HCT116 (cell line): ENCODE data around the gene IFI27. TPM values are rescaled to one million over a fixed set of nuclear protein-coding genes. Genes with fewer than 3 reads are reported as not detected.

Experiments
- ATAC-seq: fragments of 200-7000 bp; cut with Tn5 transposase; 2 replicates; pipeline ENCODE4 v1.9.1; 2020; ENCODE audit warnings: mild to moderate bottlenecking, moderate library complexity
- BruUV-seq: library from RNA; stranded (reverse); fragments of 400-500 nt; replicated peaks from 2 replicates; lab custom pipeline; 2021; lab: Mats Ljungman, UMichigan
- CTCF ChIA-PET: fragments of 300-600 bp; sonication (Branson Sonifier 250); formaldehyde crosslinking; loops from one replicate; lab custom pipeline; 2021; ENCODE audit warnings: antibody characterized with exemption; lab: Charles Lee
- POLR2A ChIA-PET: fragments of 300-600, 350-600 bp; sonication (Branson Sonifier 250); formaldehyde crosslinking; loops from one replicate; lab custom pipeline; 2021; ENCODE audit warnings: antibody characterized with exemption; lab: Charles Lee
- RAD21 ChIA-PET, 2 experiments: fragments of 300-600 bp; sonication (Branson Sonifier 250); formaldehyde crosslinking; loops; one replicate each; lab custom pipeline; 2023; ENCODE audit warnings: low total read pairs in 2 of 2; ENCODE audit not compliant: uncharacterized antibody in 2 of 2, unreplicated experiment in 2 of 2, low non-redundant PET in 1 of 2; lab: Charles Lee
- DNase-seq: peaks from one replicate; pipeline ENCODE4 v3.0.0-alpha.2; 2010; ENCODE audit warnings: low read depth, low spot score
- H2AFZ ChIP-seq: fragments of 200-600 bp; shearing (Covaris generic), sonication (generic); 2 replicates; pipeline ENCODE4 v1.6.1; 2017; ENCODE audit warnings: low read depth, mixed run types, mixed read lengths, antibody characterized with exemption, low read length; ENCODE audit not compliant: poor library complexity, severe bottlenecking
- H3K27ac ChIP-seq: 2 replicates; pipeline ENCODE4 v1.5.1; 2012; ENCODE audit warnings: low read depth, low read length
- H3K27me3 ChIP-seq: fragments of 200-600 bp; sonication (generic); 2 replicates; pipeline ENCODE4 v1.6.1; 2016; ENCODE audit warnings: mixed run types, low read length, mixed read lengths; ENCODE audit not compliant: insufficient read depth
- H3K36me3 ChIP-seq, 2 experiments: fragments of 200-500 bp in 1 of 2; fragments of 200-600 bp in 1 of 2; sonication (Bioruptor generic) in 1 of 2; sonication (generic) in 1 of 2; 2 replicates each; pipeline versions ENCODE4 v1.5.1 to v1.6.1; 2014 to 2016; ENCODE audit warnings: low read length in 2 of 2, inconsistent platforms in 1 of 2, mixed read lengths in 1 of 2, mixed run types in 1 of 2; ENCODE audit not compliant: insufficient read depth in 2 of 2, control insufficient read depth in 1 of 2
- H3K4me1 ChIP-seq, 2 experiments: fragments of 200-600 bp in 1 of 2; sonication (generic) in 1 of 2; 2 replicates each; pipeline versions ENCODE4 v1.5.1 to v1.6.1; 2012 to 2017; ENCODE audit warnings: low read length in 2 of 2, inconsistent platforms in 1 of 2, mild to moderate bottlenecking in 1 of 2, mixed read lengths in 1 of 2, mixed run types in 1 of 2, moderate library complexity in 1 of 2; ENCODE audit not compliant: insufficient read depth in 2 of 2, control insufficient read depth in 1 of 2
- H3K4me2 ChIP-seq: fragments of 200-600 bp; sonication (generic); 2 replicates; pipeline ENCODE4 v1.6.1; 2017; ENCODE audit warnings: mixed run types, low read length, mixed read lengths
- H3K4me3 ChIP-seq, 2 experiments: fragments of 200-600 bp in 1 of 2; sonication (generic) in 1 of 2; replicated peaks in 1 of 2; 2 replicates each; pipeline ENCODE4 v1.5.1; 2011 to 2016; ENCODE audit warnings: low read length in 2 of 2, control low read depth in 1 of 2, low read depth in 1 of 2, mild to moderate bottlenecking in 1 of 2, mixed read lengths in 1 of 2, mixed run types in 1 of 2
- H3K79me2 ChIP-seq: fragments of 200-600 bp; sonication (generic); 2 replicates; pipeline ENCODE4 v1.6.1; 2017; ENCODE audit warnings: mild to moderate bottlenecking, mixed run types, low read length, moderate library complexity, mixed read lengths; ENCODE audit not compliant: insufficient read depth
- H3K9ac ChIP-seq: fragments of 200-600 bp; sonication (generic); 2 replicates; pipeline ENCODE4 v1.6.1; 2016; ENCODE audit warnings: low read length, mixed read lengths
- H3K9me2 ChIP-seq: fragments of 200-600 bp; sonication (generic), shearing (Covaris generic); 2 replicates; pipeline ENCODE4 v1.6.1; 2017; ENCODE audit warnings: mixed run types, mild to moderate bottlenecking, moderate library complexity; ENCODE audit not compliant: insufficient read depth
- H3K9me3 ChIP-seq, 2 experiments: fragments of 200-500 bp in 1 of 2; fragments of 200-600 bp in 1 of 2; sonication (Bioruptor generic) in 1 of 2; sonication (generic) in 1 of 2; 2 replicates each; pipeline ENCODE4 v1.6.1; 2014 to 2017; ENCODE audit warnings: low read length in 2 of 2, mixed read lengths in 2 of 2, inconsistent platforms in 1 of 2, low read depth in 1 of 2, mild to moderate bottlenecking in 1 of 2, mixed run types in 1 of 2, moderate library complexity in 1 of 2; ENCODE audit not compliant: control insufficient read depth in 1 of 2, insufficient read depth in 1 of 2
- H4K20me1 ChIP-seq: fragments of 200-600 bp; sonication (generic), shearing (Covaris generic); 2 replicates; pipeline ENCODE4 v1.6.1; 2017; ENCODE audit warnings: mixed run types, mild to moderate bottlenecking, moderate library complexity; ENCODE audit not compliant: insufficient read depth
- CBX3 ChIP-seq: IDR thresholded peaks from 2 replicates; pipeline ENCODE4 v1.6.1; 2012; ENCODE audit warnings: low read depth
- CEBPB ChIP-seq: IDR thresholded peaks from 2 replicates; pipeline ENCODE4 v1.6.1; 2012; ENCODE audit warnings: low read depth
- EGR1 ChIP-seq: IDR thresholded peaks from 2 replicates; pipeline ENCODE4 v1.6.1; 2012; ENCODE audit warnings: low read depth
- EZH2 ChIP-seq: fragments of 200-600 bp; sonication (generic); IDR thresholded peaks from 2 replicates; pipeline ENCODE4 v1.6.1; 2017; ENCODE audit warnings: antibody characterized with exemption, mixed run types
- FOSL1 ChIP-seq: IDR thresholded peaks from 2 replicates; pipeline ENCODE4 v1.6.1; 2012; ENCODE audit warnings: low read depth
- RAD21 ChIP-seq: IDR thresholded peaks from 2 replicates; pipeline ENCODE4 v1.6.1; 2012; ENCODE audit warnings: low read depth, mild to moderate bottlenecking
- SIN3A ChIP-seq: IDR thresholded peaks from 2 replicates; pipeline ENCODE4 v1.6.1; 2012; ENCODE audit warnings: low read depth
- SP1 ChIP-seq: IDR thresholded peaks from 2 replicates; pipeline ENCODE4 v1.6.1; 2012; ENCODE audit warnings: low read depth
- TCF7L2 ChIP-seq: IDR thresholded peaks from 2 replicates; pipeline ENCODE4 v1.7.0; 2011; ENCODE audit warnings: borderline replicate concordance, inconsistent platforms; ENCODE audit not compliant: insufficient read depth, insufficient read length; ENCODE audit errors: extremely low read depth
- YY1 ChIP-seq: IDR thresholded peaks from 2 replicates; pipeline ENCODE4 v1.6.1; 2011; ENCODE audit warnings: low read length, low read depth, moderate library complexity, mild to moderate bottlenecking; ENCODE audit not compliant: insufficient replicate concordance; ENCODE audit errors: extremely low read depth
- ZFX ChIP-seq: fragments of 450-650 bp; IDR thresholded peaks from 2 replicates; pipeline ENCODE4 v1.6.1; 2017
- ZNF274 ChIP-seq: fragments of 200-500 bp; sonication (Bioruptor generic); IDR thresholded peaks from 2 replicates; pipeline ENCODE4 v1.6.1; 2014; ENCODE audit warnings: mild to moderate bottlenecking, low read depth, low read length, inconsistent platforms
- intact Hi-C: fragments of 100-400 bp; cut with micrococcal nuclease; formaldehyde crosslinking; loops from 2 replicates; pipeline ENCODE4 v1.10.0; 2022
- total RNA-seq: library from RNA; stranded (reverse); gene quantifications from one replicate; pipeline ENCODE4 v1.2.1, GENCODE V29; 2021; ENCODE audit not compliant: unreplicated experiment
- TF ChIP-seq, protein P1 (sequence below): IDR thresholded peaks from 2 replicates; pipeline ENCODE4 v1.6.1; 2012; ENCODE audit warnings: low read depth
- TF ChIP-seq, protein P2 (sequence below), 3 experiments: fragments of 200-600 bp in 1 of 3; sonication (generic) in 1 of 3; IDR thresholded peaks in 2 of 3; conservative IDR thresholded peaks in 1 of 3; 2 replicates each; pipeline ENCODE4 v1.5.1; 2012 to 2017; ENCODE audit warnings: low read depth in 2 of 3, low read length in 2 of 3, antibody characterized with exemption in 1 of 3, borderline replicate concordance in 1 of 3, control low read depth in 1 of 3, mild to moderate bottlenecking in 1 of 3, mixed read lengths in 1 of 3, mixed run types in 1 of 3, moderate library complexity in 1 of 3; ENCODE audit not compliant: insufficient read depth in 1 of 3

Gene IFI27
- total RNA-seq, 1 experiment from 2014 or later = 3.8 TPM

DNA sequence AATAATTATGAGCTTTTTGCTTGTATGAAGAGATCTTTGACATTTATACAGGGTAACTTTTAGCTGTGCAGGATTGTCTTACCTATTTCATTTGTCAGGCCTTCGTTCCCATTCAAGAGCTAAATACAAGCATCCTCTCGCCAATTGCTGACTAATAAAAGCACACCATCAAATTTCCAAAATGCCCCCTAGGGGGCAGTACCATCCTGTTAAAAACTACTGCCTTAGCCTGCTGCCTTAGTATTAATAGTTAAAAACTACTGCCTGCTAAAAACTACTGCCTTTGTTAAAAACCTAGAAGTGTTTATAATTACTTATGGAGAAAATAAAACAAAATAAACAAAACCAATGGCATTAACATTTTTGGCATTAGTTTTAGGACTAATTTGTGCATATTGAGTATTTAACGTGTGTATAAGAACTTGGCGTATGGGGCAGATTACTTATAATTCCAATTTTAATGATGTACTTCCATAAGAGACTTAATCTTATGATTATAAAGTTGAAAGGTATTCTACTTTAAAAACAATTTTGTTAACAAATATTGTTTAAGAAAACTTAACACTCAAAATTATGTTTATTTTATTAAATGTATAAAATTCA is 21.9 kb downstream of the IFI27 start:
- Histone ChIP-seq H3K4me3 (no peak overlapping the region), H3K9ac (no peak overlapping the region), H3K4me1 (peaks cover 6 to 25% of the 10 kb centered on the region in 2 experiments; a peak in 3 of 4 replicates), H3K4me2 (peak overlapping the region; percentile 22; the same call in 1 of the 2 replicates), H4K20me1 (no peaks in the 10 kb centered on the region), H3K27ac (no peak overlapping the region), H3K9me2 (no peaks in the 10 kb centered on the region), H3K79me2 (no peaks in the 10 kb centered on the region), H3K36me3 (no peaks in the 10 kb centered on the region), H2AFZ (peak overlapping the region; percentile 81), H3K27me3 (no peaks in the 10 kb centered on the region), H3K9me3 (no peaks in the 10 kb centered on the region)
- TF ChIP-seq, protein P1, sequence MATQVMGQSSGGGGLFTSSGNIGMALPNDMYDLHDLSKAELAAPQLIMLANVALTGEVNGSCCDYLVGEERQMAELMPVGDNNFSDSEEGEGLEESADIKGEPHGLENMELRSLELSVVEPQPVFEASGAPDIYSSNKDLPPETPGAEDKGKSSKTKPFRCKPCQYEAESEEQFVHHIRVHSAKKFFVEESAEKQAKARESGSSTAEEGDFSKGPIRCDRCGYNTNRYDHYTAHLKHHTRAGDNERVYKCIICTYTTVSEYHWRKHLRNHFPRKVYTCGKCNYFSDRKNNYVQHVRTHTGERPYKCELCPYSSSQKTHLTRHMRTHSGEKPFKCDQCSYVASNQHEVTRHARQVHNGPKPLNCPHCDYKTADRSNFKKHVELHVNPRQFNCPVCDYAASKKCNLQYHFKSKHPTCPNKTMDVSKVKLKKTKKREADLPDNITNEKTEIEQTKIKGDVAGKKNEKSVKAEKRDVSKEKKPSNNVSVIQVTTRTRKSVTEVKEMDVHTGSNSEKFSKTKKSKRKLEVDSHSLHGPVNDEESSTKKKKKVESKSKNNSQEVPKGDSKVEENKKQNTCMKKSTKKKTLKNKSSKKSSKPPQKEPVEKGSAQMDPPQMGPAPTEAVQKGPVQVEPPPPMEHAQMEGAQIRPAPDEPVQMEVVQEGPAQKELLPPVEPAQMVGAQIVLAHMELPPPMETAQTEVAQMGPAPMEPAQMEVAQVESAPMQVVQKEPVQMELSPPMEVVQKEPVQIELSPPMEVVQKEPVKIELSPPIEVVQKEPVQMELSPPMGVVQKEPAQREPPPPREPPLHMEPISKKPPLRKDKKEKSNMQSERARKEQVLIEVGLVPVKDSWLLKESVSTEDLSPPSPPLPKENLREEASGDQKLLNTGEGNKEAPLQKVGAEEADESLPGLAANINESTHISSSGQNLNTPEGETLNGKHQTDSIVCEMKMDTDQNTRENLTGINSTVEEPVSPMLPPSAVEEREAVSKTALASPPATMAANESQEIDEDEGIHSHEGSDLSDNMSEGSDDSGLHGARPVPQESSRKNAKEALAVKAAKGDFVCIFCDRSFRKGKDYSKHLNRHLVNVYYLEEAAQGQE = no peak
- TF ChIP-seq SIN3A = no peak
- TF ChIP-seq CEBPB = no peak
- TF ChIP-seq, protein P2, sequence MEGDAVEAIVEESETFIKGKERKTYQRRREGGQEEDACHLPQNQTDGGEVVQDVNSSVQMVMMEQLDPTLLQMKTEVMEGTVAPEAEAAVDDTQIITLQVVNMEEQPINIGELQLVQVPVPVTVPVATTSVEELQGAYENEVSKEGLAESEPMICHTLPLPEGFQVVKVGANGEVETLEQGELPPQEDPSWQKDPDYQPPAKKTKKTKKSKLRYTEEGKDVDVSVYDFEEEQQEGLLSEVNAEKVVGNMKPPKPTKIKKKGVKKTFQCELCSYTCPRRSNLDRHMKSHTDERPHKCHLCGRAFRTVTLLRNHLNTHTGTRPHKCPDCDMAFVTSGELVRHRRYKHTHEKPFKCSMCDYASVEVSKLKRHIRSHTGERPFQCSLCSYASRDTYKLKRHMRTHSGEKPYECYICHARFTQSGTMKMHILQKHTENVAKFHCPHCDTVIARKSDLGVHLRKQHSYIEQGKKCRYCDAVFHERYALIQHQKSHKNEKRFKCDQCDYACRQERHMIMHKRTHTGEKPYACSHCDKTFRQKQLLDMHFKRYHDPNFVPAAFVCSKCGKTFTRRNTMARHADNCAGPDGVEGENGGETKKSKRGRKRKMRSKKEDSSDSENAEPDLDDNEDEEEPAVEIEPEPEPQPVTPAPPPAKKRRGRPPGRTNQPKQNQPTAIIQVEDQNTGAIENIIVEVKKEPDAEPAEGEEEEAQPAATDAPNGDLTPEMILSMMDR (IDR thresholded peaks at IDR 0.05 in 2 of 3, conservative IDR thresholded peaks at IDR 0.05 in 1 of 3; ENCODE audit: borderline replicate concordance in 1 of 3, insufficient read depth in 1 of 3, low read depth in 2 of 3, low read length in 2 of 3) = peak; percentile 70 to 88 (median 73)
- TF ChIP-seq CBX3 = no peak
- no peak for TF ChIP-seq TCF7L2
- no peak for TF ChIP-seq YY1
- no peak for TF ChIP-seq FOSL1
- TF ChIP-seq EZH2 = no peak
- TF ChIP-seq EGR1 = no peak
- TF ChIP-seq ZNF274 = no peak
- no peak for TF ChIP-seq SP1
- no peak for TF ChIP-seq ZFX
- TF ChIP-seq RAD21 = peak; percentile 76
- RAD21 ChIA-PET = interaction anchor here (1.0 to 1.4 kb wide), 3 partner anchors 10 to 354 kb away, joined by 4 to 5 read pairs (median 4); no protein-coding TSS in a partner anchor
- ATAC-seq (0 out of 2 replicates have a peak, but pooled peaks have one; percentile 24), DNase-seq (peak; percentile 66)
- no TSS peak for BruUV-seq
- CTCF ChIA-PET = interaction anchor here (0.6 to 2.3 kb wide), 27 partner anchors 11 to 539 kb away, joined by 3 to 37 read pairs (median 5); partner anchors contain the start of genes IFI27 and PPP4R4
- intact Hi-C loops = loop anchor here (1.0 to 10.0 kb wide), 5 partner anchors 81 to 552 kb away; no protein-coding TSS in a partner anchor
- POLR2A ChIA-PET = interaction anchor here (0.7 to 1.5 kb wide), 3 partner anchors 10 to 193 kb away, joined by 3 to 4 read pairs (median 3); partner anchors contain the start of genes DDX24 and IFI27L1
